H1 (cell line): ENCODE measurements around the gene SOS1. TPM values are rescaled to one million over a fixed set of nuclear protein-coding genes. Genes with fewer than 3 reads are reported as not detected.

Experiments used
- ASH2L ChIP-seq: fragments of 200-600, 300-600 bp; sonication (generic); IDR thresholded peaks from one replicate; pipeline ENCODE4 v1.7.1; 2017; ENCODE audit warnings: low read length
- CBX8 ChIP-seq: fragments of 300-800, 300-1000 bp; sonication (generic); IDR thresholded peaks from 2 replicates; pipeline ENCODE4 v1.7.1; 2016; ENCODE audit warnings: low read depth, low read length, borderline replicate concordance
- CHD1 ChIP-seq: IDR thresholded peaks from 2 replicates; pipeline ENCODE4 v1.6.1; 2012; ENCODE audit warnings: low read depth, low read length, improper control_type of control experiment
- HDAC2 ChIP-seq, 2 experiments: fragments of 300-600 bp in 1 of 2; sonication (generic) in 1 of 2; IDR thresholded peaks; 2 replicates each; pipeline ENCODE4 v1.6.1; 2011 to 2012; ENCODE audit warnings: low read depth in 2 of 2, low read length in 2 of 2, mild to moderate bottlenecking in 2 of 2, moderate library complexity in 2 of 2, borderline replicate concordance in 1 of 2, inconsistent platforms in 1 of 2
- JUN ChIP-seq: IDR thresholded peaks from 2 replicates; pipeline ENCODE4 v1.6.1; 2011; ENCODE audit warnings: low read depth, mild to moderate bottlenecking, improper control_type of control experiment, low read length
- JUND ChIP-seq: IDR thresholded peaks from 2 replicates; pipeline ENCODE4 v1.6.1; 2011; ENCODE audit warnings: mild to moderate bottlenecking, improper control_type of control experiment, low read length
- KDM1A ChIP-seq: fragments of 200-600, 300-600 bp; sonication (generic); IDR thresholded peaks from 2 replicates; pipeline ENCODE4 v1.7.1; 2016; ENCODE audit warnings: mild to moderate bottlenecking, low read length, borderline replicate concordance
- KDM4A ChIP-seq: IDR thresholded peaks from one replicate; pipeline ENCODE4 v1.7.1; 2012; ENCODE audit warnings: low read depth, mild to moderate bottlenecking, moderate library complexity, low read length, inconsistent platforms; ENCODE audit not compliant: severe bottlenecking
- POLR2A ChIP-seq, 2 experiments: IDR thresholded peaks; 1 replicate in 1 of 2; 2 replicates in 1 of 2; pipeline ENCODE4 v1.6.1; 2011; ENCODE audit warnings: low read depth in 2 of 2, low read length in 2 of 2, mild to moderate bottlenecking in 2 of 2; ENCODE audit errors: control extremely low read depth in 1 of 2
- SP1 ChIP-seq: IDR thresholded peaks from 2 replicates; pipeline ENCODE4 v1.6.1; 2011; ENCODE audit warnings: low read depth, low read length
- TAF7 ChIP-seq: optimal IDR thresholded peaks from 2 replicates; pipeline ENCODE3; 2011; ENCODE audit warnings: low read depth, mild to moderate bottlenecking, inconsistent platforms, low read length, moderate library complexity, borderline replicate concordance
- YY1 ChIP-seq: IDR thresholded peaks from 2 replicates; pipeline ENCODE4 v1.6.1; 2011; ENCODE audit warnings: low read depth, mild to moderate bottlenecking, low read length
- polyA plus RNA-seq, 7 experiments: library from polyadenylated mRNA; depleted of rRNA in 3 of 7; stranded (reverse) in 5 of 7; unstranded in 2 of 7; fragments of >200 nt in 5 of 7; fragments of 200-250 nt in 2 of 7; gene quantifications; 1 replicate in 5 of 7; 2 replicates in 1 of 7; 4 replicates in 1 of 7; pipeline versions ENCODE4 v1.2.1 to v1.2.3, GENCODE V29; 2011 to 2013; ENCODE audit warnings: missing spikeins in 2 of 7, mixed read lengths in 2 of 7
- total RNA-seq: library from RNA; stranded (reverse); fragmentation: NEBNext Ultra II Directional; extraction: Animal tissue kit (Norgen Biotek cat#: 25700); gene quantifications from 2 replicates; pipeline ENCODE4 v1.2.1, GENCODE V29; 2021
- TF ChIP-seq, protein P1 (sequence below): fragments of 300-600 bp; sonication (generic); IDR thresholded peaks from 2 replicates; pipeline ENCODE4 v1.7.1; 2012; ENCODE audit warnings: low read length, moderate library complexity, mild to moderate bottlenecking, inconsistent platforms; ENCODE audit not compliant: insufficient replicate concordance

The SOS1 gene
- total and polyA plus RNA-seq, 2 of the 8 experiments (the other 6 are each of a cell fraction or from before 2014, with no cell fraction given) = 25.7 to 27.0 TPM

GRCh38 chr2:38945372-38945771, 175.5 kb downstream of the SOS1 start (continued):
- TF ChIP-seq, protein P1, sequence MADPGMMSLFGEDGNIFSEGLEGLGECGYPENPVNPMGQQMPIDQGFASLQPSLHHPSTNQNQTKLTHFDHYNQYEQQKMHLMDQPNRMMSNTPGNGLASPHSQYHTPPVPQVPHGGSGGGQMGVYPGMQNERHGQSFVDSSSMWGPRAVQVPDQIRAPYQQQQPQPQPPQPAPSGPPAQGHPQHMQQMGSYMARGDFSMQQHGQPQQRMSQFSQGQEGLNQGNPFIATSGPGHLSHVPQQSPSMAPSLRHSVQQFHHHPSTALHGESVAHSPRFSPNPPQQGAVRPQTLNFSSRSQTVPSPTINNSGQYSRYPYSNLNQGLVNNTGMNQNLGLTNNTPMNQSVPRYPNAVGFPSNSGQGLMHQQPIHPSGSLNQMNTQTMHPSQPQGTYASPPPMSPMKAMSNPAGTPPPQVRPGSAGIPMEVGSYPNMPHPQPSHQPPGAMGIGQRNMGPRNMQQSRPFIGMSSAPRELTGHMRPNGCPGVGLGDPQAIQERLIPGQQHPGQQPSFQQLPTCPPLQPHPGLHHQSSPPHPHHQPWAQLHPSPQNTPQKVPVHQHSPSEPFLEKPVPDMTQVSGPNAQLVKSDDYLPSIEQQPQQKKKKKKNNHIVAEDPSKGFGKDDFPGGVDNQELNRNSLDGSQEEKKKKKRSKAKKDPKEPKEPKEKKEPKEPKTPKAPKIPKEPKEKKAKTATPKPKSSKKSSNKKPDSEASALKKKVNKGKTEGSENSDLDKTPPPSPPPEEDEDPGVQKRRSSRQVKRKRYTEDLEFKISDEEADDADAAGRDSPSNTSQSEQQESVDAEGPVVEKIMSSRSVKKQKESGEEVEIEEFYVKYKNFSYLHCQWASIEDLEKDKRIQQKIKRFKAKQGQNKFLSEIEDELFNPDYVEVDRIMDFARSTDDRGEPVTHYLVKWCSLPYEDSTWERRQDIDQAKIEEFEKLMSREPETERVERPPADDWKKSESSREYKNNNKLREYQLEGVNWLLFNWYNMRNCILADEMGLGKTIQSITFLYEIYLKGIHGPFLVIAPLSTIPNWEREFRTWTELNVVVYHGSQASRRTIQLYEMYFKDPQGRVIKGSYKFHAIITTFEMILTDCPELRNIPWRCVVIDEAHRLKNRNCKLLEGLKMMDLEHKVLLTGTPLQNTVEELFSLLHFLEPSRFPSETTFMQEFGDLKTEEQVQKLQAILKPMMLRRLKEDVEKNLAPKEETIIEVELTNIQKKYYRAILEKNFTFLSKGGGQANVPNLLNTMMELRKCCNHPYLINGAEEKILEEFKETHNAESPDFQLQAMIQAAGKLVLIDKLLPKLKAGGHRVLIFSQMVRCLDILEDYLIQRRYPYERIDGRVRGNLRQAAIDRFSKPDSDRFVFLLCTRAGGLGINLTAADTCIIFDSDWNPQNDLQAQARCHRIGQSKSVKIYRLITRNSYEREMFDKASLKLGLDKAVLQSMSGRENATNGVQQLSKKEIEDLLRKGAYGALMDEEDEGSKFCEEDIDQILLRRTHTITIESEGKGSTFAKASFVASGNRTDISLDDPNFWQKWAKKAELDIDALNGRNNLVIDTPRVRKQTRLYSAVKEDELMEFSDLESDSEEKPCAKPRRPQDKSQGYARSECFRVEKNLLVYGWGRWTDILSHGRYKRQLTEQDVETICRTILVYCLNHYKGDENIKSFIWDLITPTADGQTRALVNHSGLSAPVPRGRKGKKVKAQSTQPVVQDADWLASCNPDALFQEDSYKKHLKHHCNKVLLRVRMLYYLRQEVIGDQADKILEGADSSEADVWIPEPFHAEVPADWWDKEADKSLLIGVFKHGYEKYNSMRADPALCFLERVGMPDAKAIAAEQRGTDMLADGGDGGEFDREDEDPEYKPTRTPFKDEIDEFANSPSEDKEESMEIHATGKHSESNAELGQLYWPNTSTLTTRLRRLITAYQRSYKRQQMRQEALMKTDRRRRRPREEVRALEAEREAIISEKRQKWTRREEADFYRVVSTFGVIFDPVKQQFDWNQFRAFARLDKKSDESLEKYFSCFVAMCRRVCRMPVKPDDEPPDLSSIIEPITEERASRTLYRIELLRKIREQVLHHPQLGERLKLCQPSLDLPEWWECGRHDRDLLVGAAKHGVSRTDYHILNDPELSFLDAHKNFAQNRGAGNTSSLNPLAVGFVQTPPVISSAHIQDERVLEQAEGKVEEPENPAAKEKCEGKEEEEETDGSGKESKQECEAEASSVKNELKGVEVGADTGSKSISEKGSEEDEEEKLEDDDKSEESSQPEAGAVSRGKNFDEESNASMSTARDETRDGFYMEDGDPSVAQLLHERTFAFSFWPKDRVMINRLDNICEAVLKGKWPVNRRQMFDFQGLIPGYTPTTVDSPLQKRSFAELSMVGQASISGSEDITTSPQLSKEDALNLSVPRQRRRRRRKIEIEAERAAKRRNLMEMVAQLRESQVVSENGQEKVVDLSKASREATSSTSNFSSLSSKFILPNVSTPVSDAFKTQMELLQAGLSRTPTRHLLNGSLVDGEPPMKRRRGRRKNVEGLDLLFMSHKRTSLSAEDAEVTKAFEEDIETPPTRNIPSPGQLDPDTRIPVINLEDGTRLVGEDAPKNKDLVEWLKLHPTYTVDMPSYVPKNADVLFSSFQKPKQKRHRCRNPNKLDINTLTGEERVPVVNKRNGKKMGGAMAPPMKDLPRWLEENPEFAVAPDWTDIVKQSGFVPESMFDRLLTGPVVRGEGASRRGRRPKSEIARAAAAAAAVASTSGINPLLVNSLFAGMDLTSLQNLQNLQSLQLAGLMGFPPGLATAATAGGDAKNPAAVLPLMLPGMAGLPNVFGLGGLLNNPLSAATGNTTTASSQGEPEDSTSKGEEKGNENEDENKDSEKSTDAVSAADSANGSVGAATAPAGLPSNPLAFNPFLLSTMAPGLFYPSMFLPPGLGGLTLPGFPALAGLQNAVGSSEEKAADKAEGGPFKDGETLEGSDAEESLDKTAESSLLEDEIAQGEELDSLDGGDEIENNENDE = no peak
- TF ChIP-seq ASH2L = no peak
- no peak for TF ChIP-seq CBX8
- no peak for TF ChIP-seq SP1
- TF ChIP-seq HDAC2 (IDR thresholded peaks at IDR 0.05; ENCODE audit: borderline replicate concordance in 1 of 2, low read depth in 2 of 2, low read length in 2 of 2) = no peak
- TF ChIP-seq TAF7 = no peak
- no peak for TF ChIP-seq JUN
- no peak for TF ChIP-seq CHD1
- no peak for TF ChIP-seq YY1
- TF ChIP-seq KDM4A = no peak
- no peak for TF ChIP-seq POLR2A (IDR thresholded peaks at IDR 0.05; ENCODE audit: control extremely low read depth in 1 of 2, low read depth in 2 of 2, low read length in 2 of 2)
- no peak for TF ChIP-seq KDM1A
- TF ChIP-seq JUND = no peak
